ENCODE data around the gene SPC25.

Gene SPC25

GRCh38 chr2:168850846-168851245 is 39.4 kb downstream of the SPC25 start:
- DNase-seq (ENCODE audit: insufficient read length, low spot score) (no peak), FAIRE-seq (no peak)

- FAIRE-seq (no peak), DNase-seq (ENCODE audit: insufficient read length, low spot score) (peak; percentile 20)
Observed at GRCh38 chr2:168849610-168850009, 40.6 kb downstream of the SPC25 start.

DNA sequence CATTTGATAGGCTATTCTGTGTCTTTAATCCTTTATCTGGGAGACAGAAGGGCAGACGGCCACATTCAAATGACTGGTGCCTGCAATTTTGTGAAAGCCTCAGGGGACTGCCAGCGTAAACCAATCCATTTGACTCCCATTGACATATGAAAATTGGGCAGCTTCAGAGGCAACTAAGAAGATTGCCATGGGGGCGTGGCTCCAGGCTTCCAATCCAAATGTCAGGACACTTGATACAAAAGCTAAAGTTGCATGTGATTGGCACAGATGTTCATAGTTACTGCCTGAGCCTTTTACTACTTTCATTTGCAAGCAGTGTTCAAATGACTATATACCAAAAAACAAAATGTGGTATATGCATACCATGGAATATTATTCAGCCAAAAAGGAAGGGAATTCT is 42.0 kb downstream of the SPC25 start:
- no peak for FAIRE-seq
- no peak for DNase-seq (ENCODE audit: insufficient read length, low spot score)

- FAIRE-seq (peak; percentile 26), DNase-seq (ENCODE audit: insufficient read length, low spot score) (no peak)
Observed at GRCh38 chr2:168843253-168843652, 47.0 kb downstream of the SPC25 start.

DNA sequence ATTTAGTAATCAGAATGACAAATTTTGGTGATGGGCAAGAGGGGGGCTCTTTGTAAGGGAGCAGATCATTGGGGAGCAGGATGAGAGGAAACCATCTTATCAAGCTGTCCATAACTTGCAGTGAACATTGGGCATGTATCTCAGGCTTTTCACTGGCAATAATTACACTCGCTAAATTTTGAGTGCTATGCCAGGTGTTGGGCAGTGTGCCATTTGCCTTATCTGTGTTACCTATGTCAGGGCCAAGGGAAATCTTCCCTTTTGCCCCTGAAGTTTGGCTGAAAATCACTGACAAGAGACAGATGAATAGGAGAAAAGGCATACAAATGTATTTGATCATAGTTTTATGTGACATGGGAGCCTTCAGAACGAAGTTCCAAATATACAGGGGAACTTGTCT is 48.8 kb downstream of the SPC25 start:
- FAIRE-seq (no peak), DNase-seq (ENCODE audit: insufficient read length, low spot score) (no peak)

- FAIRE-seq: no peak
- no peak for DNase-seq (ENCODE audit: insufficient read length, low spot score)
Observed at GRCh38 chr2:168835969-168836368, 54.3 kb downstream of the SPC25 start.

DNA sequence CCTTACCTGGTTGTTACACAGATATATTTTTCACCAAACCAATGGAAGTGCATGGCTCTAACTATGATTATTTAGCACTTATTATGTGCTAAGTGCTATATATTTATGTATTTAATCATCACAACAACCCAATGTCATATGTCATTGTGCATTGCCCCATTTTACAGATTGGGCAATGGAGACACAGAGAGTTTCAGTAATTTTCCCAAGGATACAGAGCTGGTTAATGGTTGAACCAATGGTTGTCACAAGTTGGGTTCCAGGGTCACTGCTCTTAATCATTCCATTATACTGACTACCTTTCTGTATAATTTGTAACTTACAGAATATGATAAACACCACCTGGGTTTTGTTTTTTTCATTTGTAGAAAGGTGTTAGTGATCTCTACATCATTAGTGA is 58.6 kb downstream of the SPC25 start:
- DNase-seq (ENCODE audit: insufficient read length, low spot score): no peak
- no peak for FAIRE-seq

- FAIRE-seq: no peak
Observed at GRCh38 chr2:168830958-168831357, 59.3 kb downstream of the SPC25 start.

GRCh38 chr2:168825126-168825525 is 65.1 kb downstream of the SPC25 start:
- DNase-seq (ENCODE audit: insufficient read length, low spot score): no peak

More at GRCh38 chr2:168830958-168831357, 59.3 kb downstream of the SPC25 start:
- no peak for DNase-seq (ENCODE audit: insufficient read length, low spot score)

DNA sequence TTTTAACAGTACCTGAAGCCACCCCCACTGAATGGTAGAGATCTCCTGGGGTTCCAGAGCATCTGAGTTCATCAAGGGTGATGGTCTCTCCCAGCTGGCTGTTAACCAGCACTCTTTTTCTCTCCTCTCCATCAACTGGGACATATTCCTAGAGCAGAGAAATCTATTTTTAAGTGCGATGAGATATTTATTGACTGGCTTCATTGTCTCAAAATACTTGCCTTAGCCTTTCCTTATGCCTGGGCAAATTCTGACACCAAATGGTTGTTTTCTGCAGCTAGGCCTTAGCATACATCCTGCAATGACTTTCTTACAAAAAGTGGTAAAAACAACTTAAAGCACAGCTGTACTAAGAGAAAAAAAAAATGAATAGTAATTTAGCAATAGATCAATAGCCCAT is 68.2 kb downstream of the SPC25 start:
- FAIRE-seq: no peak

More at GRCh38 chr2:168825126-168825525, 65.1 kb downstream of the SPC25 start:
- FAIRE-seq: no peak

GRCh38 chr2:168821577-168821976 is 68.7 kb downstream of the SPC25 start:
- no peak for DNase-seq (ENCODE audit: insufficient read length, low spot score)
- FAIRE-seq: no peak

More for the DNA sequence above, 68.2 kb downstream of the SPC25 start:
- no peak for DNase-seq (ENCODE audit: insufficient read length, low spot score)
